NT2/D1 (cell line): ENCODE data around the gene AFF3.
"Not testable (repeated sequence)": the region's sequence is repeated elsewhere in the genome, so short reads cannot be mapped to it uniquely, and the experiment has no call there.

Experiments
- DNase-seq: peaks from one replicate; pipeline ENCODE4 v3.0.0-alpha.2; 2011; ENCODE audit warnings: low read depth, low spot score
- H3K27me3 ChIP-seq: 2 replicates; pipeline ENCODE4 v1.6.0; 2011; ENCODE audit warnings: mild to moderate bottlenecking; ENCODE audit not compliant: insufficient read length, insufficient read depth
- H3K36me3 ChIP-seq: 2 replicates; pipeline ENCODE4 v1.6.1; 2011; ENCODE audit warnings: mild to moderate bottlenecking, low read length, mixed read lengths; ENCODE audit not compliant: insufficient read depth, insufficient read length
- H3K4me1 ChIP-seq: 2 replicates; pipeline ENCODE4 v1.5.1; 2011; ENCODE audit not compliant: insufficient read depth, insufficient read length
- H3K4me3 ChIP-seq: 2 replicates; pipeline ENCODE4 v1.5.1; 2011; ENCODE audit warnings: low read depth; ENCODE audit not compliant: insufficient read length
- H3K9ac ChIP-seq: 2 replicates; pipeline ENCODE4 v1.6.0; 2011; ENCODE audit warnings: low read depth; ENCODE audit not compliant: insufficient read length
- H3K9me3 ChIP-seq: 2 replicates; pipeline ENCODE4 v1.5.1; 2011; ENCODE audit warnings: mild to moderate bottlenecking, low read length; ENCODE audit not compliant: insufficient read depth
- SUZ12 ChIP-seq: IDR thresholded peaks from 2 replicates; pipeline ENCODE4 v1.6.1; 2011; ENCODE audit not compliant: insufficient read length, insufficient read depth; ENCODE audit errors: extremely low read depth
- YY1 ChIP-seq: IDR thresholded peaks from 2 replicates; pipeline ENCODE4 v1.6.1; 2011; ENCODE audit not compliant: insufficient read length, insufficient read depth
- ZNF274 ChIP-seq: IDR thresholded peaks from 2 replicates; pipeline ENCODE4 v1.6.1; 2011; ENCODE audit warnings: mild to moderate bottlenecking, low read depth, low read length

Gene AFF3

GRCh38 chr2:99776206-99776905 lies 366.0 kb downstream of the AFF3 start:
- no peak overlapping the region for H3K4me3 ChIP-seq
- TF ChIP-seq ZNF274 (no peak), YY1 (no peak), SUZ12 (no peak)
- H3K36me3 ChIP-seq = no peaks in the 10 kb centered on the region
- no peaks in the 10 kb centered on the region for H3K27me3 ChIP-seq
- H3K9ac ChIP-seq = no peak overlapping the region
- peaks cover 19% of the 10 kb centered on the region for H3K9me3 ChIP-seq
- no peaks in the 10 kb centered on the region for H3K4me1 ChIP-seq
- DNase-seq = no peak

GRCh38 chr2:99775585-99775984 lies 366.8 kb downstream of the AFF3 start:
- peak; percentile 11 for DNase-seq

GRCh38 chr2:99773642-99774041 lies 368.7 kb downstream of the AFF3 start:
- not testable (repeated sequence) for H3K36me3 ChIP-seq, H3K4me1 ChIP-seq, H3K9ac ChIP-seq, H3K4me3 ChIP-seq, H3K27me3 ChIP-seq, DNase-seq, H3K9me3 ChIP-seq

More at GRCh38 chr2:99775585-99775984, 366.8 kb downstream of the AFF3 start:
- H3K9me3 ChIP-seq = peaks cover 19% of the 10 kb centered on the region
- TF ChIP-seq ZNF274 (no peak), SUZ12 (no peak), YY1 (no peak)
- H3K27me3 ChIP-seq = no peaks in the 10 kb centered on the region
- H3K4me3 ChIP-seq = no peak overlapping the region
- H3K9ac ChIP-seq = no peak overlapping the region
- no peaks in the 10 kb centered on the region for H3K36me3 ChIP-seq
- no peaks in the 10 kb centered on the region for H3K4me1 ChIP-seq

GRCh38 chr2:99772591-99773331 lies 369.6 kb downstream of the AFF3 start:
- Histone ChIP-seq H3K36me3 (no peaks in the 10 kb centered on the region), H3K9me3 (no peaks in the 10 kb centered on the region), H3K4me1 (no peaks in the 10 kb centered on the region), H3K27me3 (no peaks in the 10 kb centered on the region), H3K4me3 (no peak overlapping the region), H3K9ac (no peak overlapping the region)
- TF ChIP-seq ZNF274 (no peak), YY1 (no peak), SUZ12 (no peak)
- no peak for DNase-seq

GRCh38 chr2:99771681-99772333 lies 370.6 kb downstream of the AFF3 start:
- H3K9me3 ChIP-seq = no peaks in the 10 kb centered on the region
- no peaks in the 10 kb centered on the region for H3K27me3 ChIP-seq
- TF ChIP-seq YY1 (no peak), ZNF274 (no peak), SUZ12 (no peak)
- no peak overlapping the region for H3K9ac ChIP-seq
- no peaks in the 10 kb centered on the region for H3K36me3 ChIP-seq
- H3K4me1 ChIP-seq = no peaks in the 10 kb centered on the region
- no peak for DNase-seq
- H3K4me3 ChIP-seq = no peak overlapping the region

- no peaks in the 10 kb centered on the region for H3K4me1 ChIP-seq
- no peak for TF ChIP-seq ZNF274
- TF ChIP-seq SUZ12 = no peak
- no peak for TF ChIP-seq YY1
Measured at GRCh38 chr2:99770876-99771275, 371.5 kb downstream of the AFF3 start.

GRCh38 chr2:99765731-99766318 lies 376.6 kb downstream of the AFF3 start:
- Histone ChIP-seq H3K27me3 (no peaks in the 10 kb centered on the region), H3K4me1 (no peaks in the 10 kb centered on the region), H3K36me3 (no peaks in the 10 kb centered on the region), H3K4me3 (no peak overlapping the region), H3K9me3 (no peaks in the 10 kb centered on the region), H3K9ac (no peak overlapping the region)
- no peak for DNase-seq
- no peak for TF ChIP-seq SUZ12
- no peak for TF ChIP-seq ZNF274
- no peak for TF ChIP-seq YY1

More at GRCh38 chr2:99770876-99771275, 371.5 kb downstream of the AFF3 start:
- H3K9me3 ChIP-seq = no peaks in the 10 kb centered on the region
- no peaks in the 10 kb centered on the region for H3K36me3 ChIP-seq
- H3K4me3 ChIP-seq = no peak overlapping the region
- no peaks in the 10 kb centered on the region for H3K27me3 ChIP-seq
- no peak for DNase-seq
- H3K9ac ChIP-seq = no peak overlapping the region
